GM12891 (cell line): Measurements from ENCODE around the gene LRRC8B.

ENCODE experiments used
- POLR2A ChIP-seq: IDR thresholded peaks from 2 replicates; pipeline ENCODE4 v1.6.1; 2011; ENCODE audit warnings: low read depth, low read length, control low read depth
- POLR2AphosphoS5 ChIP-seq: IDR thresholded peaks from 2 replicates; pipeline ENCODE4 v1.6.1; 2011; ENCODE audit warnings: low read depth, low read length, control low read depth
- SPI1 ChIP-seq: IDR thresholded peaks from 2 replicates; pipeline ENCODE4 v1.6.1; 2011; ENCODE audit warnings: low read depth, low read length, control low read depth

- TF ChIP-seq SPI1 (no peak), POLR2A (no peak), POLR2AphosphoS5 (no peak)
Observed at GRCh38 chr1:89565521-89565920, 40.9 kb downstream of the LRRC8B start.
